ENCODE measurements around the gene KCNQ1.

Gene KCNQ1

GRCh38 chr11:2862395-2863275, 417.8 kb downstream of the KCNQ1 start:
- DNase-seq (ENCODE audit: low read depth in 2 of 2), result no peak

- no peak for DNase-seq (ENCODE audit: low read depth in 2 of 2)
Measured at GRCh38 chr11:2863276-2863618, 418.4 kb downstream of the KCNQ1 start.

GRCh38 chr11:2864901-2865300, 420.1 kb downstream of the KCNQ1 start:
- DNase-seq (ENCODE audit: low read depth in 2 of 2), result no peak

- no peak for DNase-seq (ENCODE audit: low read depth in 2 of 2)
Measured at GRCh38 chr11:2865922-2866577, 421.2 kb downstream of the KCNQ1 start.

GRCh38 chr11:2867142-2867541, 422.3 kb downstream of the KCNQ1 start:
- no peak for DNase-seq (ENCODE audit: low read depth in 2 of 2)

DNA sequence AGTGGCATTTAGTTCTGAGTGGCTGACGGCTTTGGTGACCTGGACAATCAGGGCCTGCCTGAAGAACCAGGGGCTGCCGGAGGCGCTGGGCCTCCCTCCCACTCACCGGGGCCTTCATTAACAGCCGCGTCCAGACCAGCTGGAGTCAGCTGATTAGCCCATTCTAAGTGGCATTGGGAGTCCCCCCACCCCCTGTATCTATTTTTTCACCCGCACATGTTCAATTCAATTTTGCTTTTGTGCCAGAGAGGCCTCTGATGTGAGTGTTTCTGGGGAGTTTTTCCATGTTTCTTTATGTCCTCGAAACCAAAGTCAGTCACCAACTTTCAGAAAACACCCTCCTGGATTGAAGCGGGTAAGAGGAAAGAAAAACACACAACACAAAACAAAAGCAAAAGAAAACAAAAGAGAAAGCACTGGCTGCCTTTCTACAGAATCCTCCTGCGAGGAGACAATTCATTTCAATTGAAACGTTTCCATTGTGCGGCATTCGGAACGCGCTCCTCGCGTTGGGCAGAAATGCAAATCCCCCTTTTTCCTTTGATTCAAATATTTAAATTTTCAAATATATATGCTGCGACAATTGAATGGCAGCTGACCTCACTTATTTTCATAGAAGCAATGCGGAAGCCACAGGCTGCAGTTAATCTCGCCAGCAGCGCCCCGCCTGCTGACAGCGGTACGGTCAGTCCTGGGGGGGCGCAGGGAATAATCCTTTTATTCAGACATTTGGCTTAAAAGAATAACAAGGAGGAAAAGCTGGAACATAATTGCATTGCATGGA, 423.1 kb downstream of the KCNQ1 start:
- DNase-seq (ENCODE audit: low read depth in 2 of 2), result no peak

DNA sequence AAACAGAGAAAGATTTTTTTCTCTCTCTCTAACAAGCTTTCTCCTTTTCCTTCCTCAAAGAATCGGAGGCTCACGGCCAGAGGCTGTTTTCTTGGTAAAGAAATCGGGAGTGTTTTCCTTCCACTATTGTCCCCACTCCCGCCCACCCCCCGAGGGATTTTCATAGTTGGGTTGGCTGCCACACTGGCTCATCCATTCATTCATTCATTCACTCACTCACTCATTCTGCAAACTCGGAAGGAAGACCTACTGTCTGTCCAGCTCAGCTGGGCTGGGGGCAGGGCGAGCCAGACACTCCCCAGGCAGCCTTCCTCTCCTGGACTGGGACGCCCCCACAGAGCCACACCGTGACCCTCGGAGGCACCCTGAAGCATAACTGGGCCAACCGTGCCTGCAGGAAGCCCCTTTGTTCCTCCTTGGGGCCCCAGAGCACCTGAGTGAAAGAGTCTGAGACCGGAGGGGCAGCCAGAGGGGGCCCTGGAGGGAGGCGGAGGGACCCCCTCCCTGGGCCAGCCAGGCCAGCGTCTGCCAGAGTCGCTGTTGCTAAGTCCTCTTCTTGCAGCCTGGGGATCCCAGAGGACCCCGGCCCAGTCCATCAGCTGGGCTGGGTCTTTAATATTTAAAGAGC, 423.8 kb downstream of the KCNQ1 start:
- no peak for DNase-seq (ENCODE audit: low read depth in 2 of 2)

DNA sequence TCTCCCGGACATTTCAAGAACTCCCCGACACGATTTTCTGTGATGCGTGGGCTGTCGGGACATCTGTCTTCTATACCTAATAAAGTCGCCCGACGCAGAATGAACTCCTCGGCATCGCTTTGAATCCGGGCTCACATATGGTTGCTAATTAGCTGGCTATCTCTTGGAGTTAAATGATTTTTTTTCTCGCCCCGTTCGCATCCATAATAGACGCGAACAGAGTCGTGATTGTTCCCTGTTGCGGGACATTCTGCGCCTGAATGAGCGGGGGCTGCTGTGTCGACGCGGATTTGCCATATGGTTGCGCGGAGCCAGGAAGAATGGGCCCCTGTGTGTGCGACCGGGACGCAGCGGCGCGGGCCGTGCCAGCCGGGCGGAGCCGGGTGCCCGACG, 424.3 kb downstream of the KCNQ1 start:
- no peak for DNase-seq (ENCODE audit: low read depth in 2 of 2)

DNA sequence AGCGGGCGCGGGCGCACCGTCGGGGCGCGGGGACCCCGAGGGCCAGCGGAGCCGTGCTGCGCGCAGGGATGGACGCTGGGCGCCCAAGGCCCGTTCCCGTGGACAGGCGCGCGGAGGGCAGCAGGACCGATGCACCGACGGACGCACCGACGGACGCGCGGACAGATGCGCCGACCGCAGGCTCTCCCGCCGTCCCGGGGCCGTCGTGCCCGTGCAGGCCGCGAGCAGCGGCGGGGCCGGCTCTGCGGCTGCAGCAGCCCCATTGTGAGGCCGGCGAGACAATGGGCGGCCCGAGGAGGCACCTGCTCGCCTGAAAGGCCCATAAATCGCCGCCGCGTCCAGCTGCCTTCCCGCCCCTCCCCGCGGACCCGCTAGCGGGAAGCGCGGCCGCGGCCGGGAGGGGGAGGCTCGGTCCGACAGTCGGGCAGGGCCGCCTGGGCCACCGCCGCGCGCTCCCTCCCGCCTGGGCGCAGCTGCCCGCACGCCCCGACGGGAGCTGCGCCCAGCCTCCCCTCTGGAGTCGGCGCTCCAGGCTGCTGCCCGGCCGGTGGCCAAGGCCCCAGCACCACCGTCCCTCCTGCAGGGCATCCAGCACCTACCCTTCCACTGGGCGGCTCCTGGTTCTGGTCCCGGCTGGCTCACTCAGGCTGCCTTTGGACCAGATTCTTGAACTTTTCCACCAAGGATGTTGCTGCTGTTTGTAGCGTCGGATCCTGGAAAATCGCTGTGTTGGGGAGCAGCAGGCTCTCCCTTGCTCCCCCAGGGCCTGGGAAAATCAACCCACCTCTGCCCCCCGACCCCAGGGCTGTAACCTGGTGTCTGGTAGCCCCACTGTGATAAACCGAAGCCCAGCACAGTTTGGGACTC, 425.0 kb downstream of the KCNQ1 start:
- DNase-seq (ENCODE audit: low read depth in 2 of 2), result no peak

GRCh38 chr11:2870460-2870859, 425.7 kb downstream of the KCNQ1 start:
- DNase-seq (ENCODE audit: low read depth in 2 of 2), result no peak

DNA sequence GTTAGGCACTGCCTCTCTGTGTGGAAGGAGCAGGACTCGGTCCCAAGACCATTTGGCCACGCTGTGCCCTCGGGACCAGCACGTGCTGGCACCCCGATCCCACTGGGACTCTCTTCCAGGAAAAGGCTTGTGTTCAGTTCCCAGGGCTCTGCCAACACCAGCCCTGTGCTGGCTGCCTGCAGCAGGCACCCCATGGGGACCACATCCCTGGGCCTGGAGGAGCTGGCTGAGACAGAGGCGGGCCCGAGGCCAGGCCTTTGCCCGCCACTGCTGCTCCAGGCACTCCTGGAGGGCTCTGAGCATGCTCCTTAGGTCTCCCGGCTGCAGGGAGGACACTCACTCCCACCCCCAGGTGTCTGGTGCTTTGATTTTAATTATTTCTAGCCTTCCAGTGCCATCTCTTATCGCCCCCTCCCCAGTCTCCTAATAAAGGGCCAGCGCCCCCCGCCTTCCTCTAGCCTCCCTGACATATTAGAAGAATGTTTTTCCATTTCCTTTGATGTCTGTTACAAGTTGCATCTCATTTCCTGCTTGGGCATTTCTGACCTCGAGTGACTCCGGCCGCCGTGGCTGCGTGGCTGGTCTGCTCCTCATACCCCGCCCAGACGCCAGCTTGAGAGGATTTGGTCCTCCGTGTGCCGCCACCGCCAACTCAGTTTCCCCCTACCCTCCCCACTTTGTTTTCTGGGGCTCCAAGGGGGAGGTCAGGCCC, 426.3 kb downstream of the KCNQ1 start:
- no peak for DNase-seq (ENCODE audit: low read depth in 2 of 2)

DNA sequence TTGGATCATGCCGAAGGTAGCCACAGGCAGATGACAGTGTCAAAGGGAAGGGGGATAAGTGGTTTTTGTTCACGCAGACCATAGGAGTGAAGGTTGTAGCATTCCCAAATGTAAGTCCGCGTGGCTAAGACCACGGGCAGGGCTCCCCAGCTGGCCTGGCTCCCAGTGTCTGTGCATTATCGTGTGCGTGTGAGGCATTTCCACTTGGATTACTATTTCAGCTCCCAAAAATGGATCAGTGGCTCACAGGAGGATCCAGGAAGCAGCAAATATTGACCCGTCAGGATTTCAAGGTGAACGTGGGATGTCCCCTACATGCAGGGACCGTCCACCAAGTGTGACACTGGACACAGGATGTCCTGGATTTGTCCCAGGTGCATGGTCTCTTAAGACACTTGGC, 430.2 kb downstream of the KCNQ1 start:
- DNase-seq (ENCODE audit: low read depth in 2 of 2), result no peak

- no peak for DNase-seq (ENCODE audit: low read depth in 2 of 2)
Measured at GRCh38 chr11:2877474-2877873, 432.7 kb downstream of the KCNQ1 start.

- no peak for DNase-seq (ENCODE audit: low read depth in 2 of 2)
Measured at GRCh38 chr11:2878782-2879181, 434.0 kb downstream of the KCNQ1 start.

GRCh38 chr11:2880646-2881045, 435.8 kb downstream of the KCNQ1 start:
- DNase-seq (ENCODE audit: low read depth in 2 of 2), result no peak

- no peak for DNase-seq (ENCODE audit: low read depth in 2 of 2)
Measured at GRCh38 chr11:2881076-2881980, 436.5 kb downstream of the KCNQ1 start.

GRCh38 chr11:2881981-2882375, 437.2 kb downstream of the KCNQ1 start:
- DNase-seq (ENCODE audit: low read depth in 2 of 2), result no peak

DNA sequence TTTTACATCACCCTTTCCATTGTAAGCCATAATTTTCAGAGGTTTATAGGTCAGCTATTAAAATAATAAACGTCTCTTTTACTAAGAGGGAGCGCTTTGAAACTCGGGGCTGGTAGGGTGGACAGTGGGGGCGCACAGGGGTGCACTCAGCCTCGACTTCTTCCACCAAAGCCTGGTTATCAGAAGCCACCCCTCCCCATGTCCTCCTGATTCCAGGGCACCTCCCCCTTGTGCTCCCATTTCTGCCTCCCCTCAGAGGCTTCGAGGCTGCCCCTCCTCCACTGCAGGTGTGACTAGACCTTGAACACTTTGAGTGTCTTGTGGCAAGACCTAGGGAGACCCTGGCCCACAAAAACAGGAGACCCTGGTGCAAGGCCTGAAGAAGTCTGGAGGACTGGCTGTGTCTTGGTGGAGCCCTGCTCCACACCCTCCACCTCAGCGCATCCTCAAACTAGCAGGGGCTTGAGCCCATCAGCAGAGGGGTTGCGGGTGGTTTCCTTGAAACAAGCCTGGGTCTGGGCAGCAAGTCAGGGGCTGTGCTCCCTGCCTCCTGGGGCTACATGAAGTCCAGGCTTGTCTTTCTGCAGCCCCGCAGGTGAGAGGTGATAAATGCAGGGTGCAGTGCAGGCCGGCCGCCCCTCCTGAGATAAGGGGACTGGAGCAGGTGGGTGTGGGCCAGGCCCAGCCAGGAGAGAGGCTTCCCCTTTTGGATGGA, 437.7 kb downstream of the KCNQ1 start:
- no peak for DNase-seq (ENCODE audit: low read depth in 2 of 2)

DNA sequence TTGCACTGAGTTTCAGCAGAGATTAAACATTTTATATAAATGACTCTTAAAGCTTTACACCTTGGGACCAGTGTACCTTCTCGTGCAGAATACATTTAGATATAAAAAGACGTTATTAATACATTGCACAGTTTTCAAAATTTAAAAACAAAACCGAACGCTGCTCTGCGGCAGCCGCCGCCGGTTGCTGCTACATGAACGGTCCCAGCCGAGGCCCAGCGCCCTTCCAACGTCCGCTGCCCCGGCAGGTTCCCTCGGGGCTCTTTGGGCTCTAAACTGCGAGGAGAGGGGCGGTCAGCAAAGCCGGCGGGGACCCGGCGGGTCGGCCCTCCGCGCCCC, 438.8 kb downstream of the KCNQ1 start:
- DNase-seq (ENCODE audit: low read depth in 2 of 2), result no peak

Data from stimulated activated CD4-positive, alpha-beta T cell treated with anti-CD3 and anti-CD28 coated beads, Interleukin-4, amount 100 ng/mL, for 48 hours (primary cell).